GM18511 (cell line): ENCODE results near the gene PLXNC1.

Source experiments
- ATAC-seq: cut with Tn5 transposase; IDR thresholded peaks from one replicate; pipeline ENCODE4 v1.9.1; 2021; ENCODE audit warnings: mild to moderate bottlenecking, moderate library complexity; ENCODE audit not compliant: unreplicated experiment

The PLXNC1 gene

DNA sequence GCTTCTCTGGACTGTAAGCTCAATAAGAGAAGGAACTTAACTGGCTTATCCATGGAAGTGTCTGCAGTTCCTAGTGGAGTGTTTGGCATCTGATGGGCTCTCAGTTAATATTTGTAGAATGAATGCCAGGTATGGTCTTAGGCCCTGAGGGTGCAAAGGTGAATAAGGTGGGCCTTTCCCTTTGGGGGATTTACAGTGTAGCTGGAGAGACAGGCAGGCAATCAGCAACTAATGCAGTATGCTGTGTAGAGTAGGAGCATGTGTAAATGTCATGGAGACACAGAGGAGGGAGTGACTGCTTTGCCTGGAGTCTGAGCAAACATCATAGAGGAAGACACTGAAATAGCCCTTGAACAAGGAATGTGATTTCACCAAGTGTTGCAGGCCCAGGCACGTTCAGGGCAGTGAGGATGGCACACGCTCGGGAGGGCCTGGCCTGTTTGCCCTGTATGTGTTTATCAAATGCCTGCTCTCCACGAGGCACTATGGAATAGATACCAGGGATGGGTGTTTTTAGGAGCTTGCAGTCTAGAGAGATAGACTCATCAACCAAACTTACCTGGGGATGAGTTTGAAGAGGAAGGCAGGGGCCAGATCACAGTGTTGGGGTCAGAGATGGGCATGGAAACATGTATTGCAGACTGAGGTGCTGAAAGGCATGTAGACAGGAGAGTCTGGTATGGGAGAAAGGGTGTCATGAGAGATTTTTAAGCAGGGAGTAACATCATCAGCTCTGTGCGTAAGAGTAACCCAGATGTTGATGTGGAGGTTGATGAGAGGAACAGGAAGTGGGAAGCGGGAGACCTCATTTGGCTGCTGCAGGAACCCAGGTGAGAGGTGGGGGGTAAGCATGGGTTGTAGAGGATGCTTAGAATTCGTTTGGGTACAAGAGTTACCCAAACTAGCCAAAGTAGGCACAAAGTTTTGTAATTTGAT is 54.1 kb downstream of the PLXNC1 start:
- ATAC-seq = no peak

DNA sequence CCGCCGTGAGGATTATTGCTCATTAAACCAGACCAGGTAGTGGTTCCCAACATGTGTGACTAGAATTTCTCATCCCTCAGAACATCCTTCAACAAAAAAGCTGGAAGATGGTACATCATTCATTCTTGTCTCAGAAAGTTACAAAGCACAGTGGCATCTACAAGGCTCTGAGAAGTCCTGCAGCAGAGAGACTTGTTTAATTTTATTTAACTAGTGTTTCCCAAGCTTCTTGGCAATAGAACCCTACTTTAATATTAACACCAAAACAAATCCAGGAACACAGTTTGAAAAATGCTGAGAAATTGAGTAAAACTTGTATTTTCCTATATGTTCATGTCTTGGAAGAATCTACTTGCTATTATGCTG is 54.8 kb downstream of the PLXNC1 start:
- no peak for ATAC-seq

DNA sequence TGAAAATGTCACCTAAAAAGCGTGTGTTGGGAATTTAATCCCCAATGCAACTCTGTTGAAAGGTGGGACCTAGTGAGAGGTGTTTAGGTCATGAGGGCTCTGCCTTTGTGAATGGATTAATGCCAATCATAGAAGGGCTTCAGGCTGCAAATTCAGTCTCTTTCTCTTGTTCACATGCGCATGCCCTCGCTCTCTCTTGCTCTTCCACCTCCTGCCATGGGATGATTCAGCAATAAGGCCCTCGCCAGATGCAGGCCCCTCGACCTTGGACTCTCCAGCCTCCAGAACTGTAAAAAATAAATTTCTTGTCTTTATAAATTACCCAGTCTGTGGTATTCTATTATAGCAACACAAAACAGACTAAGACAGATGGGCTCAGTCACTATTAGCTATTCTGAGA is 55.4 kb downstream of the PLXNC1 start:
- no peak for ATAC-seq

DNA sequence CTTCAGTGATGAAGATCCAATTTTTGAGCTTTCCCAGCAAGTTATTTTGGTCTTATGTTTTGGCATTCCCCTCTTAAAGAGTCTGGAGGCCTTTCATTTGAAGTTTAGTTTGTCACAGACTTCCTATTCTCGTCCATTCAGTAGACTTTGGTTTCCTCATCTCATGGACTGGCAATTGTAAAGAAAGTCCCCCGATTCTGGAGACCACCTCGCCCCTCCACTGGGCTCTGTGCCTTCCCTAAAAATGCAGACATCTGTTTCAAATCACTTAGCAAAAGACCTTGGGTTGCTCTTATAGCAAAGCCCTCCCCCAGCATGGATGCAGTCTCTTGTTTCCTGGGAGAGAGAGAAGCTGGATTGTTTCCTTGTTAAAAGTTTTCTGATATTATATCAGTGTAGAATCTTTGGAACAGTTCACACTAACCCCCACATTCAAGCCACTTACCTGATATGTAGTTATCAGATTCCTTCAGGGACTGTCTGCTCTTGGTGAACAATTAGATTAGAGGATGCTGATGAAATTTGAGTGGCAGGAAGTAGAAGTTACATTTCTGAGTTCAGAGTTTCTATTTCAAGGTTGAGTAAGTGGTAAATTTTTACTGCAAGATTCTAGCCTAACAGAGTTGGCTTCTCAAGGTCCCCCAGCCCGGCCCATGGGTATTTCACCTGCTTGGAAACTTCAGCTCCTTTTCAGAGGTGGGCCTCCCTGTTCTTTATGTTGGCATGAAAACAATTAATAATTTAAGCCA is 56.3 kb downstream of the PLXNC1 start:
- ATAC-seq = peak; percentile 25

DNA sequence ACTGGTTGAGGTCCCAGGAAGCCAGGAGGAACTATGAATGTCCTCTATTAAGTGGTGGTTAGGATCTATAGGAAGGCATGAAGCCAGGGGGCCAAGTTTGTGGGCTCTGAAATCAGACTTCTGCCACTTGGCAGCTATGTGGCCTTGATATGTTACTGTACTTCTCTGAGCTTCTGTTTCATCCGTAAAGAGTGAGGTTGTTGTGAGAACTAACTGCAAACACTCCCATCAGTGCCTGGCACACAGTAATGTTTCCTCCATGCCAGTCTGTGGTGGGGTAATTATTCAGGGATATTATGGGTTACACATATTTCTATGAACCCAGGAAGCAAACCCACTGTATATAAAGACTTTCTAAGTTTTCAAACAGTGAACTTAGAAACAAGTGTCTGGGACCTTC is 57.4 kb downstream of the PLXNC1 start:
- ATAC-seq = no peak

DNA sequence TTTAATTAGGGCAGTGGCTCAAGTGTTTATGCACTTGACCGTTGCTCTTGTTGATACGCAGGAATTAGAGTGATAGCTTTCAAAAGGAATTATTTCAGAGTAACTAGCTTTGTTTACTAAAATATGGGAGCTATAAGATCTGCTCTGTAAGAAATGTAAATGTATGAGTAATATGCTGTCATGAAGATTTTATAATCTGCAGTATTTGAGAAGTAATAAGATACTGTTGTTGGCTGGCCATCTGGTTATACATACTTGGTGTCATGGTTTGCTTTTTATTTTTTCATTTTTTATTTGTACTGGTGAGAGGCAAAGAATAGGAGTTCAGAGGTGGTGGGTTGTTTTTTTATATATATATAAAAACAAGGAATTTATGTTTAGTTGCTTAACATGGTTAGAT is 58.5 kb downstream of the PLXNC1 start:
- no peak for ATAC-seq

DNA sequence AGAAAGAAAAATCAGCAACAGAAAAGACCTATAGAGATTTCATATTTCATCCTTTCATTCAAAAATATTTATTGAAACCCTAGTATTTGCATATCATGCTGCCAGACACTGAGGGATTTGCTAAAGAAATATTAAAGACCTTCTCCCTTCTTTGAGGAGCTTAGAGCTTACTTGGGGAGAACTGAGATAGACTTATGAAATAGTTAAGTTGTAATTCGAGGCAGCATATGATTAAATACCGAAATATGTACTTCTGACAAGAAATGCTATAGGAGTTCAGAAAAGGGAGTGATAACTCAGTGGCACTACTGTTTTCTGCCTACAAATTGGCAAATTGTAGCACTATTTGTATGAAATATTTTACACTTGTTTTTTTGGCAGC is 59.1 kb downstream of the PLXNC1 start:
- no peak for ATAC-seq

DNA sequence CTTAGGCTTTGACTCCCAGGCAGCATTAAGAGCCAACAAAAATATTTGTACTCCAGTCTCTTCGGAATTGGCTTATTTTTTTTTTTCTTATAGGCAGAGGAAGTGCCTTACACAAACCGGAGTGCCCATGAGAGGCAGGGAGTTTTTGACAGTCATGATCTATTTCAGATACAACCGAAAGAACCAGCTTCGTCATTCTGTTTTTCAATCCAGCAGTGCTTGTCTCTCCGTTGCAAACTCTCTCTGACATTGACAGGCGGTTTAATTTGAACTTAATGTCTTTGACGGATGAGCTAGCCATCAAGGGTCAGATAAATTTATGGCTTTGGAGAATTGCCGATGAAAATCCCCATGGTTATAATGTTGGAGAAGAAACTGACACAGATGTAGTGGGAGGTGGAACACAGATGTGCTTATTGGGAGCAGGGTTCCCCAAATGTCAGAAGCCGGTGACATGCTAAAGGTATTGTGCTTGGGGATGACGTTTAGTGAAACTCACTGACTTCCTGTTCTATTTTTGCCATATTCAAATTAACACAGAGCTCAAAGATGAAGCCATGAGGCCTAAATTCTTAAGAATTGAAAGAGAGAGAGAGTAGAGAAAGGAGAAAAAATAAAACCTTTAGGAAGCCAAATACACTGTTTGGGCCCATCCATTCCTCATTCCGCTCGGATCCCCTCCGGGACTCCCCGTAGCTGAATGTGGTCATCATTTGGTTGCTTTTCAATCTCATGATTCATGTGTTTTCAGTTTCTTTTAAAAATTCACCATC is 59.7 kb downstream of the PLXNC1 start:
- peak; percentile 84 for ATAC-seq

DNA sequence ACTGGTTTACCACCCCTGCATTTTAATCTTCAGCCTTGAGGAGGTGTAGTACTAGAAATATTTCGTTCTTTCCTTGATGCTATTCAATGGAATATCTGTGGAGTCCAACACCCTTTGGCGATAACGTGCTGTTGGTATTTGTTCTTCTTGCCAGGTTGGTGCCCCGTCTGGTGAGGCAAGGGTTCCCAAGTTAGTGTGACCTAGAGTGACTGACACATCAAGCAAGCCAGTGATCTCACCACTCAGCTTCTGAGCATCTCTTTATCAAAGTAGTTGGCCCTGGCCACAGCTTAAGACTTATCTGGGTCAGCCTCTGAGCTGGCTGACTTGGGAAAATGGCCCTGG is 60.2 kb downstream of the PLXNC1 start:
- peak; percentile 50 for ATAC-seq

DNA sequence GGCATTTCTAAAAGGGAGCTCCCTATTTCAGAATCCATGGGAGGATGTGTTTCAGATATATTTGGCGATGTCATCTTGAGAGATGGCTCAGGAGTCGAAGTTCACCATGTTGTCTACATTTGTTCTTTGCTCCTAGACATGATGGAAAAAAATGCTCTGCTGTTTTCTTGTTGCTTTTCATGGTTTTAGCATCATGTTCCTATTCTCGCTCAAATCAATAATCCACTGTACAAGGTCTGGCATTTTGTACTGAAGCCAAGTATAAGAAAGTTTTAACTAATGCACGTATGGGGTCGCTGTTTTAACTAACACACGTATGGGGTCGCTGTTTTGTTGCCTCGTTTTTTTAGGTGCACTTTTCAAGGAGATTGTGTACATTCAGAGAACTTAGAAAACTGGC is 60.9 kb downstream of the PLXNC1 start:
- ATAC-seq = no peak

DNA sequence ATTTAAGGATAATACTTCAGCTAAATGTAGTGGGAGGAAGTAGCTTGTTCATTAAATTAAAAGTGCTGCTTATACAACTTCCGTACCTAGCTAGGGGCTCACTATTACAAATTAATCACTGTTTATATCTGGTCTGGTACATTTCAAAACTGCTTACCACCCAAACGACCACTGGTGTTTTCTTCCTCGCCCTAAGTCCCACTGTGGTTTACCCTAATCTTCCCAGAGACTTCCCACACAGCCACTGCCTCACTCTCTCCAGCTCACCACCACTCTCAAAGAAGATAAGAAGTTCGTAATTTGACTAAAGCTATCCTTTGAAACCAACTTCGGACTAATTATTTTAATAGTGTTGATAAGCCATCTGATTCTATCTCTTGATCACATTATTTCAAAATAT is 62.6 kb downstream of the PLXNC1 start:
- ATAC-seq = no peak

DNA sequence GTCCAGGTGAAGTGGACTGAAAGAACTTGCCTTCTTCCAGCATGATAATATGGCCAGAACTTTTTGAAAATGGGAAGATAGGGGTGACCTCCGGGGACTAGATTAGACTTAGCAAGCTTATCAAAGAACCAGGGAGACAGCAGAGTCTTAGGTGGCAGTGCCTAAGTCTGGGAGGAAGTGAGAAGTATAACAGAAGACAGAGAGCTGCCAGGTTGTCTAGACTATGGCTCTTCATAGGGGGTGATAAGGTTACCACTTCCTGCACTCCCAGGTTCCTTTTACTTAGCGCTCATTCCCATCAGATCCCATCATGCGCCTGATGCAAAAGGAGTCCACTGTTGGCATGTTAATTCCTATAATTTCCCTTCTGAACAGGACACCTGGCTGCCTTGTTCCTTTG is 69.9 kb downstream of the PLXNC1 start:
- ATAC-seq = peak; percentile 48

DNA sequence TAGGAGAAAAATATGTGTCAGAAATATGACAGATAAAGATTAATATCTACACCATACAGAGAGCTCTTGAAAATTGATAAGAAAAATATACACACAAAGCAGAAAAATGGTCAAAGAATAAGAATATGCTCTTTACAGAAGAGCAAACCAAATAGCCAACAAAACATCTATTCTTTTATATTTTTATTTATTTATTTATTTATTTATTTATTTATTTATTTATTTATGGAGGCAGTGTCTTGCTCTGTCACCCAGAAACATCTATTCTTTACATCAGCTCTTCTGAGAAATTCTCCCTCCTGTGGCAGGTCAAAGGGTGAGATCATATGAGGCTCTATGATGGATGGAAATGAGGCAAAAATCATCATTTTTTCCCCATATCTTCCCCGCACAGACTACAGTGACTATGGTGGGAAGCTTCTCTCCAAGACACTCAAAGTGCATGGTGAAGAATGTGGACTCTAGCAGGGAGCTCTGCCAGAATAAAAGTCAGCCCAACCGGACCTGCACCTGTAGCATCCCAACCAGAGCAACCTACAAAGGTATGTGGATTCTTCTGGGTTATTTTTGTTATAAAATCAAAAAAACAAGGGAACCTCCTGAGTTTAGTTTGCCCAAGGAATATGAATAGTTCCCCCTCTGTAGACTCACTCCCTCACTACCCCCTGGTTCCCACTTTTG is 71.4 kb downstream of the PLXNC1 start:
- no peak for ATAC-seq

DNA sequence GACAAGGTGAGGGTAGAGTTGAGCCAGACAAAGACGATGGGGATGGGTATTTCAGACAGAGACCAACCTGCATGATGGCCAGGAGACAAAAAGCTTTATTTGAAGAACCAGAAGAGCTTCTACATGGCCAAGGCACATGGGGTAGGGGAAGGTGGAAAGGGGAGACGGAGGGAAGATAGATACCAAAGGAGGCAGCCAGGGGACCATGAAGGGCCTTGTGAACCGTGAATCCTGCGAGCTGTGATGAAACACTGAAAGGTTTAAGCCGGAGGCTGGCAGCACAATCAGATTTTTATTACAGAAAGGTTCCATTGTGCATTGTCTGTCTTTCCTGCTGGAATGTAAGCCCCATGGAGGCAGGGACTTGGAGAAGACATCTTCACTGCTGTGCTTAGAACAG is 72.4 kb downstream of the PLXNC1 start:
- ATAC-seq = no peak

DNA sequence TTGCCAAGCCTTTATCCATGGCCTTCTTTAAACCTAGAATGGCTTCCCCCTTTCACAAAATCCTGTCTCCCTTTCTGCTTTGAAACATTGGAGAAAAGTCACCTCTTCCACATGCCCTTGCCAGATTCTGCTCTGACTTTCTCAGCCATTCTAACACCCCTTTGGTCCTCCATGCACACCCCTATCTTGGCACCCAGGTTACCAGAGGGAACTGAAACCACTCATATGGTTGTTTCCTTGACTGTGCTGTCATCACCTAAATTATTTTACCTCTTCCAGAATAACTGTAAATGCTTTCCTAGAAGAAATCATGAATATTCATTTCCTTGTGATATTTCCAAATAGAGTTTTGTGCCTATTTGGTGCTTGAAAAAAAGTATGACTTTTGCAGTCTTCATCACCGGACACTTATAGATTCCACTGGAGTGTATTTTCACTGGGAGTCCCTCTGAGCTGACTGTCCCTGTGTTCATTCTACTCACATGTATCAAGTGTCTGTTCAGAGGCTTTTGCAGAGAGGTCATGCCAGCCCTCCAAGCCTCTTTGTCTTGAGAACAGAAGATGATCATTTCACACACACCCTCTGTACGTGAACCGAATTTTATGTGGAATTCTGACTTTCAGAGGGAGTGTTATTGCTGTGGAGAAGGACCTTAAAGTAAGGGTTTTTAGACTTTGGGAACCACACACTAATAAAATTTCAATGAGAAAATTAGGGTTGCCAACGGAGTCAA is 74.1 kb downstream of the PLXNC1 start:
- peak; percentile 74 for ATAC-seq

DNA sequence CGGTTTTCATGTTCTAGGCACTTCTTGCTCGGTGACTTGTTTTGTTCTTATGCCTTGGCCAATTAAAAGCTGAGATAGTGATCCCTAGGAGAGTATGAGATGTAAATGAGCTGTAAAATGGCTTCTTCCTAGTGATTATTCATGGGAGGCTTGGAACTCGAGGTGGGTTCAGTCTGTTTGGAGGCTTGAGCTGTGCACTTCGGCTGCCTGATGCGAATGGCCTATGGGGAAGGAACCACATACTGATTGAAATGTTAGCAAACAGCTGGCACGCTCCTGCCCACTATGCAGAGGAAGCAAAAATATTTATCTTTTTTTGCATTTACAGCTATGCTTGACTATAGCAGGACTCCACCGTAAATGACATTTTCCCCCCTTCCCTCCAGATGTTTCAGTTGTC is 75.5 kb downstream of the PLXNC1 start:
- ATAC-seq = no peak

DNA sequence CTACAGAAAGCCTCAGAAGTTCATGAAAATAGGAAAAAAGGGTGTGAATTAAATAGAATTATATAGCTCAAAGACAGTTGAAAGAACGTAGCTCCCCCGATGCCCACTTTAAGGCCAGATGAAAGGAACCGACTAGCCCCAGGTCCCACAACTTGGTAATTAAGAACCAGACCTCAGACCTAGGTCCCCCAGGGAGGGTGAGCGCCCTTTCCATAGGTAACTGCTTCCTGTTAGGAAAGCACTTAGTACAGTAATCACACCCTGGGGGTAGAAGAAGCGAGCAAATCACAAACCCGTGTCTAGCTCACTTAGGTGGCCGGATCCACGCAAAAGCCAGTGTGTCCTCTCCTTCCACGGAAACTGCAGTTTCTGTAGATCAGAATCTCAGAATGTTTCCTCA is 77.1 kb downstream of the PLXNC1 start:
- no peak for ATAC-seq

DNA sequence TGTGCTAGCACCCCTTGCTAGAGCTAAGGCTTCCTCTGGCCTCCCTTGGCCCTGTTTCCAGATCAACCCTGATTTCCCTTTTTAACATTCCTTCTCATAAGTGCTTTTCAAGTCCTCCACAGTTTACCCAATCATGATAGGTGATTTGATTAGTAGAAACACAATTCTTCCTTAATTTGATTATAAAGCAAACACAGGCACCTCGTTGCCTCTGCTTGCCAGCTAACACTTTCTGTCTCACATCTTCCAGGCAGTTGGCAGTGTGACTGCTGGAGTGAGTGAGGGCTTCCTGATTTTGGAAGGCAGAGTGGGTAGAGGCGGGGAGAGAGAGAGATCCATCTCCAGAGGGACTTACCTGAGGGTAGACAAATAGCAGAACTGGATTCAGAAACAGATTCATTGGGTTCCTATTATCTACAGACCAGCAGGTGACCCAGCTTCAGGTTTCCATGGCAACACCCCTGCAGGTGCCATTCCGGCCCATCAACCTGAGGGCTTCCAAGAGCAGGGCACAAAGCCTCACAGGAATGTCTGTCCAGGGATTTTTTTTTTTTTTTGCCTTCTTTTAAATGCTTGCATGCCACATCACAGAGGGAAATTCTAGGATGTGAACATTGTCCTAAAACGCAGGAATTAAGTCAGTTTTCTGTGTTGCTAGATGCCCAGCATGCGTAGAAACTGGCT is 77.7 kb downstream of the PLXNC1 start:
- ATAC-seq = no peak

DNA sequence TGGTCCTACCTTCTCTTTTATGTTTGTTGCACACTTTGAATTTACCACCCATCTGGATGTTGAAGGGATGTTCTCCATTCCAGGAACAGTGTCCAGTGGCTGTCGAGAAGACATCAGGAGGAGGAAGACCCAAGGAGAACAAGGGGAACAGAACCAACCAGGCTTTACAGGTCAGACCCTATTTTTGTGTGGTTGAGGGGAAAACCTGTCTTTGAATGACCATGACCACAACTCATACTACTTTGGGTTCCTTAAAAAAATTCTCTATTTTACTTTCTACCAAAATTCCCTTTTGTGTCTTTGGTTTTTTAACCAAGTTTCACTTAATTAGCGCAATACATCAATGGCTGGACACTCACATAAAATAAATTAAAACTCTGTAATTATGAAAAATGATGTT is 78.7 kb downstream of the PLXNC1 start:
- no peak for ATAC-seq

DNA sequence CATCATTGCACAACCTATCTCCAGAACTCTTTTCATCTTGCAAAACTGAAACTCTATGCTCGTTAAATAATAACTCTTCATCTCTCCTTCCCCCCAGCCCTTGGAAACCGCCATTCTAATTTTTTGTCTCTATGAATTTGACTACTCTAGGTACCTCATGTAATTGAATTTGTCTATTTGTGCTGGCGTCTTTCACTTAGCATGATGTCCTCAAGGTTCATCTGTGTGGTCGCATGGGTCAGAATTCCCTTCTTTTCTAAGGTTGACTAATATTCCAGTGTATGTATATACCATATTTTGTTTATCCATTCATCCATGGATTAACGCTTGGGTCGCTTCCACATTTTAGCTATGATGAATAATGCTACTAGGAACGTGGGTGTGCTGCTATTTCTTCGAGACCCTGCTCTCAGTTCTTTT is 80.1 kb downstream of the PLXNC1 start:
- ATAC-seq = peak; percentile 70
